ENCODE measurements around the gene CRIM1. TPM values are rescaled to one million over a fixed set of nuclear protein-coding genes. Genes with fewer than 3 reads are reported as not detected.

The CRIM1 gene
- total RNA-seq, 1 donor from 2014 or later, result 60.4 TPM

GRCh38 chr2:36406296-36406695 lies 50.7 kb downstream of the CRIM1 start:
- Histone ChIP-seq H3K36me3 (no peaks in the 10 kb centered on the region), H3K27me3 (no peaks in the 10 kb centered on the region), H3K4me1 (peaks cover 49% of the 10 kb centered on the region), H3K9me3 (no peaks in the 10 kb centered on the region), H3K4me3 (no peak overlapping the region), H3K27ac (peak overlapping the region; percentile 6)
- intact Hi-C loops (cut with DNase I), result no loop called here
- no peak for DNase-seq (ENCODE audit: extremely low spot score in 2 of 2)
- TF ChIP-seq POLR2A (IDR thresholded peaks at IDR 0.05), result no peak
- no peak for TF ChIP-seq POLR2AphosphoS5 (IDR thresholded peaks at IDR 0.05; ENCODE audit: insufficient read depth in 1 of 2, low read depth in 1 of 2)

- intact Hi-C loops (cut with DNase I), result no loop called here
- Histone ChIP-seq H3K4me3 (no peak overlapping the region), H3K27ac (no peak overlapping the region), H3K36me3 (no peaks in the 10 kb centered on the region), H3K4me1 (peaks cover 49% of the 10 kb centered on the region), H3K9me3 (no peaks in the 10 kb centered on the region), H3K27me3 (no peaks in the 10 kb centered on the region)
- no peak for TF ChIP-seq POLR2A (IDR thresholded peaks at IDR 0.05)
- no peak for TF ChIP-seq CTCF (IDR thresholded peaks at IDR 0.05)
- peak in 1 of 2 donors; percentile 21 for TF ChIP-seq POLR2AphosphoS5 (IDR thresholded peaks at IDR 0.05; ENCODE audit: insufficient read depth in 1 of 2, low read depth in 1 of 2)
- no peak for DNase-seq (ENCODE audit: extremely low spot score in 2 of 2)
Observed at GRCh38 chr2:36407413-36407812, 51.8 kb downstream of the CRIM1 start.

- Histone ChIP-seq H3K27ac (peak overlapping the region; percentile 13), H3K36me3 (no peaks in the 10 kb centered on the region), H3K9me3 (no peaks in the 10 kb centered on the region), H3K27me3 (no peaks in the 10 kb centered on the region), H3K4me3 (no peak overlapping the region), H3K4me1 (peaks cover 53% of the 10 kb centered on the region)
- intact Hi-C loops (cut with DNase I), result no loop called here
- DNase-seq (ENCODE audit: extremely low spot score in 2 of 2), result no peak
- TF ChIP-seq POLR2AphosphoS5 (IDR thresholded peaks at IDR 0.05; ENCODE audit: insufficient read depth in 1 of 2, low read depth in 1 of 2) (no peak), CTCF (IDR thresholded peaks at IDR 0.05) (no peak)
Observed at GRCh38 chr2:36408198-36408703, 52.7 kb downstream of the CRIM1 start.

DNA sequence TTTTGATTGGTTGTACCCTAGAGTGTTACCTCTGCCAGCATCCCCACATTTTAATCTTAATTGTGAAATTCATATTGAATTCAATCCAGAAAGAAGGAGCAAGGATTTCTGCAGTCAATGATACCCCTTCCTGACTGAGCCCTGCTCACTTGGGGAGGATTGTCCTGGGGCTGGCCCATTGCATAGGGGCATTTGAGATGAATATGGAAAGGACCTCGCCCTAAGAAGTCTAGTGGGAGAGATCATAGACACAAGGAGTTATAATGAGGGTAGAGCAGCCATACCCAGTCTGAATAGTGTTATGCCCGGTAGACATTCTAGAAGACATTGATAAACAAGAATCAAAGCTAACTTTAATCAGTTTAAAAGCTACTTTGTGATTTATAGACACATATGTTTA lies 53.8 kb downstream of the CRIM1 start:
- DNase-seq (ENCODE audit: extremely low spot score in 2 of 2), result no peak
- H3K4me1 ChIP-seq, result peaks cover 54% of the 10 kb centered on the region
- H3K4me3 ChIP-seq, result no peak overlapping the region
- H3K27ac ChIP-seq, result no peak overlapping the region
- intact Hi-C loops (cut with DNase I), result no loop called here
- TF ChIP-seq POLR2AphosphoS5 (IDR thresholded peaks at IDR 0.05; ENCODE audit: insufficient read depth in 1 of 2, low read depth in 1 of 2) (no peak), CTCF (IDR thresholded peaks at IDR 0.05) (no peak), POLR2A (IDR thresholded peaks at IDR 0.05) (no peak)
- H3K27me3 ChIP-seq, result no peaks in the 10 kb centered on the region
- H3K36me3 ChIP-seq, result no peaks in the 10 kb centered on the region
- no peaks in the 10 kb centered on the region for H3K9me3 ChIP-seq

GRCh38 chr2:36409935-36410334 lies 54.4 kb downstream of the CRIM1 start:
- Histone ChIP-seq H3K27me3 (no peaks in the 10 kb centered on the region), H3K4me3 (no peak overlapping the region), H3K4me1 (peaks cover 53% of the 10 kb centered on the region), H3K36me3 (no peaks in the 10 kb centered on the region), H3K27ac (no peak overlapping the region), H3K9me3 (no peaks in the 10 kb centered on the region)
- TF ChIP-seq POLR2A (IDR thresholded peaks at IDR 0.05) (no peak), CTCF (IDR thresholded peaks at IDR 0.05) (no peak), POLR2AphosphoS5 (IDR thresholded peaks at IDR 0.05; ENCODE audit: insufficient read depth in 1 of 2, low read depth in 1 of 2) (no peak)
- no peak for DNase-seq (ENCODE audit: extremely low spot score in 2 of 2)
- intact Hi-C loops (cut with DNase I), result no loop called here

All from vagina (tissue), 2 donors.